WI38 (cell line): ENCODE data around the gene TPPP2.

ENCODE experiments used
- H3K4me3 ChIP-seq: 2 replicates; pipeline ENCODE4 v1.5.1; 2011; ENCODE audit warnings: low read depth, mild to moderate bottlenecking, control low read depth, low read length
- CTCF ChIP-seq: IDR thresholded peaks from 2 replicates; pipeline ENCODE4 v1.5.1; 2012; ENCODE audit warnings: low read depth, mild to moderate bottlenecking, control low read depth, low read length

TPPP2 gene

GRCh38 chr14:21070610-21071224, 40.7 kb downstream of the TPPP2 start:
- peak overlapping the region; percentile 82 for H3K4me3 ChIP-seq
- TF ChIP-seq CTCF: no peak

- no peak for TF ChIP-seq CTCF
- peak overlapping the region; percentile 82 for H3K4me3 ChIP-seq
Observed at GRCh38 chr14:21071225-21072030, 41.4 kb downstream of the TPPP2 start.

GRCh38 chr14:21072031-21072473, 42.0 kb downstream of the TPPP2 start:
- H3K4me3 ChIP-seq: peak overlapping the region; percentile 82
- TF ChIP-seq CTCF: 0 out of 2 replicates have a peak, but pooled peaks have one; percentile 17

GRCh38 chr14:21072781-21073339, 42.8 kb downstream of the TPPP2 start:
- H3K4me3 ChIP-seq: no peak overlapping the region
- no peak for TF ChIP-seq CTCF

- no peak for TF ChIP-seq CTCF
- no peak overlapping the region for H3K4me3 ChIP-seq
Observed at GRCh38 chr14:21073921-21074320, 43.9 kb downstream of the TPPP2 start.

- TF ChIP-seq CTCF: no peak
- no peak overlapping the region for H3K4me3 ChIP-seq
Observed at GRCh38 chr14:21074398-21075272, 44.6 kb downstream of the TPPP2 start.
